GM20431 (cell line): Measurements from ENCODE around the gene CXXC4.

Experiments used
- in situ Hi-C: fragments of 300-500 bp; cut with MseI, MboI; formaldehyde crosslinking; loops from one replicate; pipeline ENCODE4 v1.15.0; 2020; ENCODE audit warnings: low sequenced_read_pairs; ENCODE audit not compliant: unreplicated experiment

Gene CXXC4

DNA sequence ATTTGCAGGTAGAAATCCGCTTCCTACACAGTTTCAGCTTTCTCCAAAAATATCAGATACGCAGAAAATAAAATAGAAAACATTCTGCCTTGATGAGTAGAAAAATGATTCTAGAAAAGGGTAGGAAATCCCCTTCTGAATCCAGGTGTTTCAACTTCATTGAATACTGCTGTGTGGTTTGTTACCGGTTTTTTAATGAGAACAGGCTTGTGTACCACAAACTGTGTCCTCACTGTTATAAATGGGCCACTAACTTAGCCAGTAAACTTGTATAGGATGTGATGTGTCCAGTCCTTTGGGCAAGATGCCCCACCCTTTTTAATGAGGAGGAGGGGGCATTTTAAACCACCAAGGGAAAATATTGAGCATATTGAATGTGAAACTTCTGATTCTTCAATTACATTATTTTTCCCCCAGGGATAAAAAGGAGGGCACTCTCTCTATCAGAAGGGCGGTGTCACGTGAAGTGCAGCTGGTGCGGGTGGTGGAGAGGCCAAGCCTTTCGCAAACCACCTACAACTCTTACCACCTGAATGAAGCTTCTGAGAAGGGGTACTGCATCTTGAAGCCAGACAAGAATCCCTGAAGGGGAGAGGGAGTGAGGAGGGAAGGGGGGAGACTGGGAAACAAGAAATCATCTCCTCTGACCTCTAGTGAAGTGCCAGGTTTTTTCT lies 4.5 kb downstream of the CXXC4 start:
- in situ Hi-C loops: no loop called here

DNA sequence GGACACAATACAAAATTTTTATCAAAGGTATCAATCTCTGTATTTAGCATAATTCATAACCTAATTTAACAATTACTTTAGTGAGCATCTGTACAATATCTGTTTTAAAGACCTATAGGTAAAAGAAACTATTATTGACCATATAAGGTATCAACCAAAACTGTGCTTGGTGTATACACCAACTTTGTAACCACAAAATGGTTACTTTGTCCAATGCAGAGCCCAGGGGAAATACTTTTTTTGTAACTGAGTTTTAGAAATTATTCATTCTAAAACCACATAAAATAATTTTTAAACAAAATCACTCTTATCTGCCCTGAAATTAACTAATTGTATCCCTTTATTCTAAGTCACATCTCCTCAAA lies 5.0 kb downstream of the CXXC4 start:
- in situ Hi-C loops: no loop called here

DNA sequence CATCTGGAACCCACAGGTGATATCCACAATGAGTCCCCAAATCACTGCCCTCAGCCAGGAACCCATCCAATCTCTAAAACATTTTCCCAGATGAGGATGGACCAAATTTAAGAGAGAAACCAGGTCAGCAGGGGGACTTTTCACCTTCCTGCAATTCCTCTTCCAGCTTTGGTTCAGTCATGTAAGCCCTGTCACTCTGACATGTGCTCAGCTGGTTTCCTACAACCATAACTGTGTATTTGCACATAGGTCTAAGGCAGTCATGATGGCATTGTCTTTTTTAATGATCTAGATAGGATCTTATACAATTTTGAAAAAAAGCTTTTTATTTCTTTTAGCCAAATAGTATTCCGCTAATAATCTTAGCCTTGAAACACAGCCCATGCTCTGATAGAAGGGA lies 6.5 kb downstream of the CXXC4 start:
- in situ Hi-C loops: no loop called here

DNA sequence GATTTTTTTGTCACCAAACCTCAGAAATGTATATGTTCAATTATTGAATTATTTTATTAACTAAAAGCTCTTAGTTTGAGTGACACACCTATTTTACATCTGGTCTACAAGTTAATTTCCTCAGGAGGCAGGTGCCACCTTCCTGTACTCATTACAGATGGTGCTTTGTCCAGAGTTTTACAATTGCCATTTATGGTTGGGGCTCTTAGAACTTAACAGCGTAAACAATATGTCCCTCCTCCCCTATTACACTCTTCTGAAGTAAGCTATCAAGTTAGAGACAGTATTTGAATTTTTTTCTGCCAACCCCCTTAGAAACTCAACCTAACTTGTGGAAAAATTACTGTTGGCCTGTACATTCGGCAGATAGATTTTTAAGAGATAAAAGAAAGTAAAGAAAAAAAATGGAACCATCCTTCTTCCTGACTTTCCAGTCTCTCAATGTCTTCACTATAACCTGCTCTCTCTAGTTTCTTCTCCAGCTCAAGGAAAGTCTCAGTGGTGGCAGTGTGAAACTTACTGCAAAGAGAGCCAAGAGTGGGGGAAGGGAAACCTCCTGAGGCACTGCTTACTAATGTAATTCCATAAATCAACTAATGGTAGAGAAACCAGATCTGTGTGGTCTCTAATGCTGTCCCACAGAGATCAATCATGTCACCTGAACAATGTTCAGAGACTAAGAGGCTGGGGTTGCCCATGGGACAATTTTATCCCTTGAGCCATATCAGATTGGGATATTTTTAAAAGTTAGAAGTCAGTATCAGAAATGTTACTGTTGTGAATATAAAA lies 7.8 kb downstream of the CXXC4 start:
- in situ Hi-C loops: no loop called here

- in situ Hi-C loops: no loop called here
These were observed 19.0 kb downstream of the CXXC4 start for GRCh38 chr4:104475652-104476051.

- in situ Hi-C loops: no loop called here
These were observed 21.9 kb downstream of the CXXC4 start for GRCh38 chr4:104472766-104473165.

- in situ Hi-C loops: no loop called here
These were observed 23.9 kb downstream of the CXXC4 start for GRCh38 chr4:104470770-104471169.

- in situ Hi-C loops: no loop called here
These were observed 24.9 kb downstream of the CXXC4 start for GRCh38 chr4:104469794-104470193.

DNA sequence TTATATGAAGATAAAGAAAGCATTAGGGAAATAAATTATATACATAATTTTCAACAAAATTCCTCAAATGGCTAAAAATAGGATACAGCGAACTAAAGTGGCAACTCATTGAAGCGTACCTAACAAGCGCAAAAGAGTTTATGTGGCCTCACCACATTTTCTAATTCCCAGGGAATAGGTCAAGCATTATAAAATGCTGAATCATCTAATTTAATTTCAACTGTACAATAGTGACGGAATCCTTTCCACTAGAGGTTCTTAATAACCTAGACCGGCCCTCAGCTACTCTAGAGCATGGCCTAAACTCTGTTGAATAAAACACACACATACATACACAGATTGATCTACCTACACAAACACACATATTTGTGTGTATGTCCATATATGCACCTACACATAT lies 29.1 kb downstream of the CXXC4 start:
- in situ Hi-C loops: no loop called here

DNA sequence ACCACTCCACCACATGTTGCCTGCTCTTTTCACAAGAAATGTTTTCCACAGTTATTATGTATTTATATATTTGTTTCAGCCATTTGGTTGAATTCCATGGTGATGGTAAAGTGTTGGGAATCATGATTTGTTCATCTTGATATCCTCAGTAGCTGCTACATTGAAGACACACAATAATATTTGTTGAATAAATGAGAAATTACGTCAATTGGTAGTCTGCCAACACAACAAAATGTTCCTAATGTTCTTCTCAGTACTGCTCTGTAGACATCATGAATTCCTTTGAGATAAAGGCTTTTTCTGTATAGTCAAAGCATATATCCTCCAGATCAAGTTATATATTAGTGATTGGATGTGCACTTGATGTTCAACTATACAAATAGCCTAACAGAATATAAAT lies 29.5 kb downstream of the CXXC4 start:
- in situ Hi-C loops: no loop called here

GRCh38 chr4:104462641-104463040 lies 32.1 kb downstream of the CXXC4 start:
- in situ Hi-C loops: no loop called here

DNA sequence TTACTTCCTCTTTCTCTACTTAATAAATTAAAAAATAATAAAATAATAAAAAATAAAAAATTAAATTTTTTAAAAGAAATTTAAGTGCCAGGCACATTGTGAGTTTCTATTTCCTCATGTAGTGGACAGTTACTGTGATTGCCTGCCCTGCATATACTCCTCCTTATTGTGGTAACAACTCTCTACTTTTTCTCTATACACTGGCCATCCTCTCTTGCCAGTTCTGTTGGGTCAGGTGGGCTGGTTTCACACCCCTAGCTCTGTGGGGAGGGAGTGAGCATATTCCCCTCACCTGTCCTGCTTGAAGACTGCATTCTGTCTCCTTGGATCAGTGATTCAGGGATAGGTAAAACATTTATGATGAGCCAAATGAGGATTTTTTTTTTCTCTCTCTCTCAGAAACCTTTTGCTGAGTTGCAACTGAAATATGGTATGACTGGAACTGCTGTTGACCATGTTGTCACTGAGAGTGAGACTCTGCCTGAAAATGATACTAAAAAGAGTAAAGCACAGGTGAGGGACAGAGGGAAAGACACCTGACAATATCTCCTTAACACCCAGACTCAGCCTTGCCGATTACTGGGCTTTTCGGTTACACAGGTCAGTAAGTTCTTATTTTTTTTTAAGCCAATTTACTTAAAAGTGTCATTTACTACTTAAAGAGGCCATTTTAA lies 37.2 kb downstream of the CXXC4 start:
- in situ Hi-C loops: no loop called here

GRCh38 chr4:104451573-104451972 lies 43.1 kb downstream of the CXXC4 start:
- in situ Hi-C loops: no loop called here

- in situ Hi-C loops: no loop called here
These were observed 45.2 kb downstream of the CXXC4 start for GRCh38 chr4:104449537-104449936.

- in situ Hi-C loops: no loop called here
These were observed 47.4 kb downstream of the CXXC4 start for GRCh38 chr4:104447294-104447693.

DNA sequence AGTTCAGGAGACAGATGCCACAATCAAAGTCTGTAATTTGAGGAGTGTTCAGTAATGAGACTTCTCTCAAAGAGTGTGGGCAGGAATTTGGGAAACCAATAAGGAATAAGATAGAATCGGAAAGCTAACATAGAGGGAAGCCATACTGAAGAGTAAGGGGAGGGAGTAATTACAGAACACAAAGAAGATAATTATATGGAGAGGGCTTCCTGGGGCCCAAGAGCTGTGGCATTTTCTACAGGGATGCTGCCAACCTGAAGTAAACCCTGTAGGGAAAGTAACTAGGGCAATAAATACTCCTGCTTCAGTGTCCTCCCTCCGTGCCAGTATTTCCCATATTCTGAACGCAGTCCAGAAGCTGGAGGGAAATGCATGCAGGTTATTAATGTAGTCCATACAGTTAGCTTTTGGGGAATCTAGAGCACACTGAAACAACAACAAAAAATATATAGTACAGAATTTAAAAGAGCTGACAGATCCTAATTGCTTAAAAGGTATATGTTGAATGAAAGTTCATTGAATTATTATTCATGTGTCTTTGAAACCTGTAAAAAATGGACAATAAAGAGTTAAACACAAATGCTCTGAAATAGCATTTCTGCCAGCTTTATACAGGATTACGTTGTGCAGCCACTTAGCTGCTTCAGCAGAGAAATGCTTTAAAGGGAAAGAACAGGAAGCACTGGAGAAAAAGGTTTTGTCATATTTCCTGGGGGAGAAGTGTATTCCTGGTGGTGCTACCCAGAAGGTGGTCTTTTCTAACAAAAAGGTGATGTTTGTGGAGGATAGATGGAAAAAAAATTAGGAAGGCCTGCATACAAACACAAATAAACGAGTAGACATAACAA lies 48.0 kb downstream of the CXXC4 start:
- in situ Hi-C loops: no loop called here

GRCh38 chr4:104444685-104445084 lies 50.0 kb downstream of the CXXC4 start:
- in situ Hi-C loops: no loop called here

- in situ Hi-C loops: no loop called here
These were observed 58.2 kb downstream of the CXXC4 start for GRCh38 chr4:104436542-104436941.

DNA sequence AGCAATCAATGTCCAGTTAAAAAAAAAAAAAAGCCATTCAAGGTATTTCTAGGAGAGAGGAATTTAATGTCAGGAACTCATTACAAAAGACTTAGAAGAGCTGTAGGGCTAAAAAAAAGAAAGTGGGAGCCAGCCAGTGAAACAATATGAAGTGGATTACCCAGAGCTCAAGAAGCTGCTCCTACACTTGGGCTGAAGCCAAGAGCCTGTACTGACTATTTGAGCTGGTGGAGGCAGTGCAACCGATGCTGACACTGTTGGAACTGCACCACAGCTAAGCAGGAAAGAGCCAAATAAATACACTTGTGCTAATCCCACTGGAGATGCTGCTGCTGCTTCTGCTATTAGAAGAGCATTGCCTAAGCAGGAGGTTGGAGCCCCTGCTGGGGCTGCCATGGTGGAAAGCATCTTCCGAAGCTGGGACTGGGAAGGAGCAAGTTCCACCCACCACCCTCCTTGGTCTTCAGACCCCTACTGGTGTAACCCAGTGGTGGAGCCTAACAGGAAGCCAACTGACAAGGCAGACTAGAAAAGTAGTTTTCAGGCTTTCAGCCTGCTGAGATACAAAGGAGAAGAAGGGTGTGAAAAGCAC lies 65.4 kb downstream of the CXXC4 start:
- in situ Hi-C loops: no loop called here

DNA sequence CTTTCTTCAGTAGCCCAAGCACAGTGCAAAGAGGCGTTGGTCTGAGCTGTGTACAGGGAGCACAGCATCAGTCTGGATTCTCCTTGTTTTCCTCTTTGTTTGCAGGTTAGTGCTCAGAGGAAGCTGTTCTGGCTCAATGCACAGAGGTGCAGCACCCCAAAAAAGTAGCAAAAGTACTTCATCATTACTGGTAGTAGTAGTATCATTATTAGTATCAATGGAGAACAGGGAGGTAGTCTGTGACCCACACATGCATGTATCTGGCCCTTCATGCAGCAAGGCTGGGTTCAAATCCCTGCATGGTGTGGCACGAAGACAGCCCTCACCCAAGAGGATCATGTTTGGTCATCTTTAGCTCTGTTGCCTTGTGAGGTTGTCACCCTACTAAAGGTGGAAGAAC lies 68.7 kb downstream of the CXXC4 start:
- in situ Hi-C loops: no loop called here
